ENCODE results near the gene BBIP1.
"Not testable (repeated sequence)": the region's sequence is repeated elsewhere in the genome, so short reads cannot be mapped to it uniquely, and the experiment has no call there.

Gene BBIP1

DNA sequence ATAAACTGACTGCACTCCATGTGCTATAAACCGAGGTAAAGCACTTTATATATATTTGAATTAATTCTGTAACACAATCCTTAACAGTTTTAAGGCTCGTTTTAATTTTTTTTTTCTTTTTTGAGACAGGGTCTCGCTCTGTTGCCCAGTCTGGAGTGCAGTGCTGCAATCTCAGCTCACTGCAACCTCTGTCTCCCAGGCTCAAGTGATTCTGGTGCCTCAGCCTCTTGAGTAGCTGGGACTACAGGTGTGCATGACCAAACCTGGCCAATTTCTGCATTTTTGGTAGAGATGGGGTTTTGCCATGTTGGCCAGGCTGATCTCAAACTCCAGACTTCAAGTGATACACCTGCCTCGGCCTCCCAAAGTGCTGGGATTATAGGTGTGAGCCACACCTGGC is 3.4 kb downstream of the BBIP1 start:
- not testable (repeated sequence) for H3K27ac Mint-ChIP-seq; H3K9me3 Mint-ChIP-seq; DNase-seq; ATAC-seq (replicated peaks); H3K27me3 Mint-ChIP-seq; H3K4me3 Mint-ChIP-seq
- H3K36me3 Mint-ChIP-seq (ENCODE audit: insufficient read depth) = peaks cover 36% of the 10 kb centered on the region
- peaks cover 22 to 32% of the 10 kb centered on the region in 2 donors for H3K4me1 Mint-ChIP-seq (ENCODE audit: low read depth in 2 of 2)

GRCh38 chr10:110915035-110915434 is 3.9 kb downstream of the BBIP1 start:
- Mint-ChIP-seq H3K36me3 (ENCODE audit: insufficient read depth) (peaks cover 31% of the 10 kb centered on the region), H3K9me3 (no peaks in the 10 kb centered on the region), H3K27me3 (no peaks in the 10 kb centered on the region), H3K27ac (no peak overlapping the region), H3K4me1 (ENCODE audit: low read depth in 2 of 2) (peaks cover 16 to 32% of the 10 kb centered on the region in 2 donors), H3K4me3 (no peak overlapping the region)
- no peak for DNase-seq
- no peak for ATAC-seq (replicated peaks)

- Mint-ChIP-seq H3K4me3 (no peak overlapping the region), H3K27me3 (no peaks in the 10 kb centered on the region), H3K27ac (peak overlapping the region in 1 of 2 donors; percentile 66), H3K36me3 (ENCODE audit: insufficient read depth) (peaks cover 27% of the 10 kb centered on the region), H3K4me1 (ENCODE audit: low read depth in 2 of 2) (peaks cover 16 to 33% of the 10 kb centered on the region in 2 donors), H3K9me3 (no peaks in the 10 kb centered on the region)
- ATAC-seq (replicated peaks) (no peak), DNase-seq (no peak)
These were observed 4.5 kb downstream of the BBIP1 start for GRCh38 chr10:110914431-110914830.

DNA sequence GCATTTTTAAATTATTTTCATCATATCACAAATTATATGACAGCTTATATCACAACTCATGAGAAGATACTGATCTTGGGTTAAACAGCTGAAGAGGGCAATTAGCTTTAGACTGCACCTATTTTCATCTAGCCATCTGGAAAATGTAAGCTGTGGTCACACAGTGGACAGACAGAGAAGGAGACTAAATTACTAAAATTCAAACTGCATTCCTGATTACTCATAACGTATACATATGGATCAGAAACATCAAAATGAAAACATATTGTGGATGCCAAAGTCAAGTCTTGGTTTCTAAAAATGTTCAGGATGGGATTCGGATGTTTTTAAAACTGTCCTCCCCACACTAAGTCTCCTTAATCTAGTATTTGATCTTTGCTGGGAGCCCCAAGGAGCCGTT is 6.6 kb downstream of the BBIP1 start:
- Mint-ChIP-seq H3K27me3 (no peaks in the 10 kb centered on the region), H3K36me3 (ENCODE audit: insufficient read depth) (peaks cover 11% of the 10 kb centered on the region), H3K4me3 (no peak overlapping the region), H3K9me3 (no peaks in the 10 kb centered on the region), H3K4me1 (ENCODE audit: low read depth in 2 of 2) (peaks cover 3 to 30% of the 10 kb centered on the region in 2 donors), H3K27ac (no peak overlapping the region)
- DNase-seq (no peak), ATAC-seq (replicated peaks) (no peak)

DNA sequence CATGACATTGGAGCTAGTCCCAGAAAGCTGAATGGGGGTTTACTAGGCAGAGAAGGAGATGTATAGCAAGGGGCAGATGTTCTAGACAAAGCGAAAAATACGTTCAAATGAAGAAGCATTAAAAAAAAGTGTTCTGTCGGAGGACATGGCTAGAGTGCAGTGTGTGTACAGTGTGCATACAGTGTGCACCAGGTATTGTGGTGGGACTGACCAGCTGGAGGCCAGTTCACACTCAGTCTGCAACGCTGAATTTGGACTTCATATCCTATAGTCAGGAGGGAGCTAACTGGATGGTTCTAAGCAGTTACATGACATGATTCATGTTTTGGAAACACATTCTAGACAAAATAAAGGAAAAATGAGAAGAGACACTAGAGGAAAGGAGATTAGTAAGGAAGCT is 8.8 kb downstream of the BBIP1 start:
- H3K27ac Mint-ChIP-seq = no peak overlapping the region
- peaks cover 0 to 16% of the 10 kb centered on the region in 2 donors for H3K4me1 Mint-ChIP-seq (ENCODE audit: low read depth in 2 of 2)
- ATAC-seq (replicated peaks) = no peak
- H3K9me3 Mint-ChIP-seq = no peaks in the 10 kb centered on the region
- H3K4me3 Mint-ChIP-seq = no peak overlapping the region
- H3K27me3 Mint-ChIP-seq = no peaks in the 10 kb centered on the region
- no peak for DNase-seq
- peaks cover 8% of the 10 kb centered on the region for H3K36me3 Mint-ChIP-seq (ENCODE audit: insufficient read depth)

GRCh38 chr10:110903280-110904278 is 15.4 kb downstream of the BBIP1 start:
- ATAC-seq (replicated peaks) (no peak), DNase-seq (no peak)
- peaks cover 14 to 23% of the 10 kb centered on the region in 2 donors for H3K4me1 Mint-ChIP-seq (ENCODE audit: low read depth in 2 of 2)
- no peaks in the 10 kb centered on the region for H3K9me3 Mint-ChIP-seq
- no peaks in the 10 kb centered on the region for H3K27me3 Mint-ChIP-seq
- peak overlapping the region; percentile 74 to 82 for H3K27ac Mint-ChIP-seq
- no peak overlapping the region for H3K4me3 Mint-ChIP-seq
- peaks cover 45% of the 10 kb centered on the region for H3K36me3 Mint-ChIP-seq (ENCODE audit: insufficient read depth)

- peak overlapping the region; percentile 74 to 82 for H3K27ac Mint-ChIP-seq
- DNase-seq (no peak), ATAC-seq (replicated peaks) (no peak)
- peaks cover 59% of the 10 kb centered on the region for H3K36me3 Mint-ChIP-seq (ENCODE audit: insufficient read depth)
- peaks cover 14 to 19% of the 10 kb centered on the region in 2 donors for H3K4me1 Mint-ChIP-seq (ENCODE audit: low read depth in 2 of 2)
- no peak overlapping the region for H3K4me3 Mint-ChIP-seq
- H3K9me3 Mint-ChIP-seq = no peaks in the 10 kb centered on the region
- no peaks in the 10 kb centered on the region for H3K27me3 Mint-ChIP-seq
These were observed 16.8 kb downstream of the BBIP1 start for GRCh38 chr10:110901954-110902819.

GRCh38 chr10:110900983-110901382 is 18.0 kb downstream of the BBIP1 start:
- Mint-ChIP-seq H3K27me3 (no peaks in the 10 kb centered on the region), H3K27ac (peak overlapping the region in 1 of 2 donors; percentile 77), H3K36me3 (ENCODE audit: insufficient read depth) (peaks cover 65% of the 10 kb centered on the region), H3K4me3 (no peak overlapping the region), H3K9me3 (no peaks in the 10 kb centered on the region), H3K4me1 (ENCODE audit: low read depth in 2 of 2) (peaks cover 17 to 25% of the 10 kb centered on the region in 2 donors)
- DNase-seq = no peak
- no peak for ATAC-seq (replicated peaks)

GRCh38 chr10:110898391-110898790 is 20.6 kb downstream of the BBIP1 start:
- Mint-ChIP-seq H3K27ac (peak overlapping the region; percentile 27 to 49), H3K9me3 (no peaks in the 10 kb centered on the region), H3K27me3 (no peaks in the 10 kb centered on the region), H3K36me3 (ENCODE audit: insufficient read depth) (peaks cover 86% of the 10 kb centered on the region), H3K4me1 (ENCODE audit: low read depth in 2 of 2) (peaks cover 23 to 35% of the 10 kb centered on the region in 2 donors), H3K4me3 (no peak overlapping the region)
- no peak for ATAC-seq (replicated peaks)
- DNase-seq = no peak

- no peaks in the 10 kb centered on the region for H3K27me3 Mint-ChIP-seq
- ATAC-seq (replicated peaks) = no peak
- no peaks in the 10 kb centered on the region for H3K9me3 Mint-ChIP-seq
- no peak for DNase-seq
- peak overlapping the region in 1 of 2 donors; percentile 62 for H3K27ac Mint-ChIP-seq
- H3K4me3 Mint-ChIP-seq = no peak overlapping the region
- peaks cover 15 to 28% of the 10 kb centered on the region in 2 donors for H3K4me1 Mint-ChIP-seq (ENCODE audit: low read depth in 2 of 2)
- peaks cover 84% of the 10 kb centered on the region for H3K36me3 Mint-ChIP-seq (ENCODE audit: insufficient read depth)
These were observed 21.8 kb downstream of the BBIP1 start for GRCh38 chr10:110897184-110897583.

GRCh38 chr10:110893559-110894179 is 25.3 kb downstream of the BBIP1 start:
- Mint-ChIP-seq H3K27me3 (no peaks in the 10 kb centered on the region), H3K9me3 (no peaks in the 10 kb centered on the region), H3K36me3 (ENCODE audit: insufficient read depth) (peaks cover 95% of the 10 kb centered on the region), H3K4me1 (ENCODE audit: low read depth in 2 of 2) (peaks cover 23 to 43% of the 10 kb centered on the region in 2 donors), H3K4me3 (no peak overlapping the region), H3K27ac (peak overlapping the region in 1 of 2 donors; percentile 5)
- DNase-seq (no peak), ATAC-seq (replicated peaks) (peak; percentile 92)

DNA sequence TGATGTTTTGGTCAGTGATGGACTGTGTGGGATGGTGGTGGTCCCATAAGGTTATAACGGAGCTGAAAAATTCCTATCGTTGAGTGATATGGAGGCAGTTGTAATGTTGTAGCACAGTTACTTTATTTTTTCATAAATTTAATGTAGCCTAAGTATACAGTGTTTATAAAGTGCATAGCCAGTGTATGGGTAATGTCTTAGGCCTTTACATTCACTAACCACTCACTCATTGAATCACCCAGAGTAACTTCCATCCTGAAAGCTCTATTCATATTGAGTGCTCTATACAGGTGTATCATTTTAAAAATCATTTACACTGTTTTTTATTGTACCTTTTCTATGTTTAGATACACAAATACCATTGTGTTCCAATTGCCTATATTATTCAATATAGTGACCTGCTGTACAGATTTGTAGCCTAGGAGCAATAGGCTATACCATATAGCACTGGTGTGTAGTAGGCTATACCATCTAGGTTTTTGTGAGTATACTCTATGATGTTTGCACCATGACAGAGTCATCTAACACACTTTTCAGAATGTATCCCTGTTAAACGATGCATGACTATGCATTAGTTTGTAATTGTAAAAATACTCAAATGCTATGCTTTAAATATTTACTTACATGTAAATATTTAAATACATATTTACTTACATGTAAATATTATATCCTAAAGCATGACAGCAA is 26.2 kb downstream of the BBIP1 start:
- H3K9me3 Mint-ChIP-seq = no peaks in the 10 kb centered on the region
- peak overlapping the region in 1 of 2 donors; percentile 9 for H3K27ac Mint-ChIP-seq
- no peaks in the 10 kb centered on the region for H3K27me3 Mint-ChIP-seq
- DNase-seq (no peak), ATAC-seq (replicated peaks) (no peak)
- no peak overlapping the region for H3K4me3 Mint-ChIP-seq
- peaks cover 94% of the 10 kb centered on the region for H3K36me3 Mint-ChIP-seq (ENCODE audit: insufficient read depth)
- H3K4me1 Mint-ChIP-seq (ENCODE audit: low read depth in 2 of 2) = peaks cover 23 to 43% of the 10 kb centered on the region in 2 donors
